Brain pericyte (primary cell): ENCODE measurements around the gene GATAD1.
"Not testable (repeated sequence)": the region's sequence is repeated elsewhere in the genome, so short reads cannot be mapped to it uniquely, and the experiment has no call there.

Source experiments
- DNase-seq: peaks from one replicate; pipeline ENCODE4 v3.0.0-alpha.2; 2012; ENCODE audit warnings: low read depth, low spot score

The GATAD1 gene

DNA sequence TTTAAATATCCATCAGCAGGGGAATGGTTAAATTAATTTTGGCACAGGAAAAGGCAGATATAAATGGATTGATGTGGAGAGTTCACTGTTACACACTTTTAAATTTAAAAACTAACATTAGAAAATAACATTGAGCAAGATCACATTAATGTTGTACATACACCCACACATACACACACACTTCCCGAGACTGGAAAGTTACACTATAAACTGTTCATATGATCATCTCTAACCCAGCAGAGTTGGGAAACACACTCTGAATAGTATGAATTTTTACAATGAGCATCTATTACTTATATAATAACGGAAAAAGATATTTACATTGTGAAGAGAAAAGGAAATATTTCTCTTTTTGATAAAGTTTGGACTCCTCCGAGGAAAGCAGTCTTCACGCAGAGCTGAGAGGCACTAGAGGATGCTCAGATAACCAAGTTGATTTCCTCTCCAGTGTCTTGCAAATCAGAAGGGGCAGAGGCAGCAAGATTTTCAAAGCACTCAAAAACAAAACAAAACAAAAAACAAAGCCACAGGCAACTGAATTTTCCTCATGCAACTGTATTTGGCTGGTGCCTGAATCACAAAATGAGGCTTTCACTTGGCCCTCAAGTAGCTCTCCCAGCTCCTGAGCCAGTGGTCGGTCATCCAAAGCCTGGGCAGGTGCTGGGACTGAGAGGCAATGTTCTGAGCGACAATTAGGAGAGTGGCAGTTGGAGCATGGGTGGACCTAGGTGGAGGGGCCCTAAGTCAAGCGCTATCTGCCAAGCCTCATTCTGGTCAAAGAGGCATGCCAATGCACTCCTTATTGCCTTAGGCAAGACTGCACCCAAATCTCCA lies 10.5 kb upstream of the GATAD1 start:
- no peak for DNase-seq

- no peak for DNase-seq
These were observed 9.3 kb upstream of the GATAD1 start for GRCh38 chr7:92437956-92438491.

DNA sequence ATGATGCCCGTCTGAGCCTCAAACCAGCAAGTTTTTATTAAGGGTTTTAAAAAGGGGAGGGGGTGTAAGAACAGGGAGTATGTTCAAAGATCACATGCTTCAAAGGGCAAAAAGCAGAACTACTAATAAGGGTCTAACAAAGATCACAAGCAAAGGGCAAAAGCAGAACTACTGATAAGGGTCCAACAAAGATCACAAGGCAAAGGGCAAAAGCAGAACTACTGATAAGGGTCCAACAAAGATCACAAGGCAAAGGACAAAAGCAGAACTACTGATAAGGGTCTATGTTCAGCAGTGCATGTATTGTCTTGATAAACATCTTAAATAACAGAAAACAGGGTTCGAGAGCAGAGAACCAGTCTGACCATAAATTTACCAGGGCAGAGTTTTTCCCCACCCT lies 4.6 kb upstream of the GATAD1 start:
- not testable (repeated sequence) for DNase-seq

DNA sequence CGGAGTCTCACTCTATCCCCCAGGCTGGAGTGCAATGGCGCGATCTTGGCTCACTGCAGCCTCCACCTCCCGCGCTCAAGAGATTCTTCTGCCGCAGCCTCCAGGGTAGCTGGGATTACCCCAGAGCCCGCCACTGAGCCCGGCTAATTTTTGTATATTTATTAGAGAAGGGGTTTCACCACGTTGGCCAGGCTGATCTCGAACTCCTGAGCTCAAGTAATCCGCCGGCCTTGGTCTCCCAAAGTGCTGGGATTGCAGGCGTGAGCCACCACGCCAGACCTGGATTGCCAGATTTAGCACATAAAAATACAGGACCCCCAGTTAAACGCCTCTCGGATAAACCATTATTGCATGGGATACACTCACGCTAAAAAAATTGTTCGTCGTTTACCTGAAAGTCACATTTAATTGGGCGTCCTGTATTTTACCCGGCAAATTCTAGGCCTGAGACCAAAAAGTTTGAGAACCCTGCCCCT lies 375 bp upstream of the GATAD1 start:
- no peak for DNase-seq

GRCh38 chr7:92448205-92448747 lies 994 bp downstream of the GATAD1 start:
- DNase-seq, result no peak

DNA sequence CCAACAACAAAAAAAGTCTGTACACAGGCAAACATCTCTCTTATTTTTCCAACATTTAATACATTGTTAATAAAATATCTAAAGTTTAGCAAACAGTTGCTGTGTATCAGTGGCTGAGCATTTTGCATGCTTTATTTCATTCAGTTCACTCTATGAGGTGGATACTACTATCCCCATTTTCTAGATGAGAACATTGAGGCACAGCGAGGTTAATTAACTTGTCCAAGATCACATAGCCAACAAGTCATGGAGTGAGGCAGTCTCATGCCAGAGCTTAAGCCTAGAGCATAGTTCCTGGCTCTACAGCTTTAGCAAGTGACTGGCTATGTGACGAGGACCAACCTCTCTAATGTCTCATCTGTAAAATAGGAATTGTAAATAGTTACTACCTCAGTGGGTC lies 4.4 kb downstream of the GATAD1 start:
- DNase-seq, result no peak

- no peak for DNase-seq
These were observed 9.0 kb downstream of the GATAD1 start for GRCh38 chr7:92456236-92456635.

DNA sequence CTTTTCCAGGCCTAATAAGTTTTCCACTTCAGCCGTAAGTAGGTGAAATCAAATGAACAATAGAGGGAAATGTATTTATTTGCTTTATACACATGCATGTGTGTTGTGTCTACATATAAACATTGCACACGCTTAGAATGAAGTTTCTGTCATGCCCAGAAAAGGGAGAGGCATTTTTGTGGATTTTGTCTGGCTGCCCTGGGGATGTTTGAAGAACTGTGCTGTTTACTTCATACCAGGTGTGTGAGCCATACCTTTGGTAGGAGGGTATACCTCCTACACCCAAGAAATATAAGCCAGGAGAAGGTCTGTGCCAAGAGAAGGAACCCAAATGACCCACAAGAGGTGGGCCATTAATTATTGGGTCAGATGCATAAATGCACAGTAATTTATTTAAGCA lies 12.8 kb downstream of the GATAD1 start:
- no peak for DNase-seq

DNA sequence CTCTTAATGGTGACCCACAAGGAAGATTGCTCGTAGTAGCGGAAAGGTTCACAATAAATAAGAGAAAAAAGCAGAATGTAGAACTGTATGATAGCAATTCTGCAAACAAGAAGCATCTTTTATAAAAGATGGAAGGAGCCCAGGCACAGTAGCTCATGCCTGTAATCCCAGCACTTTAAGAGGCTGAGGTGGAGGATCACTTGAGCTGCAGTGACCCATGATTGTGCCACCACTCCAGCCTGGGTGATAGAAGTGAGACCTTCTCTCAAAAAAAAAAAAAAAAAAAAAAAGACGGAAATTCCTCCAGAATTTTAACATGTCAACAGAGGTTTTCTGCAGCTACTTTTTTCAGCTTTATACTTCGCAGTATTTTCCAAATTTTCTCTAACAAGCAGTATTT lies 13.2 kb downstream of the GATAD1 start:
- DNase-seq, result no peak

GRCh38 chr7:92461027-92462003 lies 14.0 kb downstream of the GATAD1 start:
- peak; percentile 54 for DNase-seq

DNA sequence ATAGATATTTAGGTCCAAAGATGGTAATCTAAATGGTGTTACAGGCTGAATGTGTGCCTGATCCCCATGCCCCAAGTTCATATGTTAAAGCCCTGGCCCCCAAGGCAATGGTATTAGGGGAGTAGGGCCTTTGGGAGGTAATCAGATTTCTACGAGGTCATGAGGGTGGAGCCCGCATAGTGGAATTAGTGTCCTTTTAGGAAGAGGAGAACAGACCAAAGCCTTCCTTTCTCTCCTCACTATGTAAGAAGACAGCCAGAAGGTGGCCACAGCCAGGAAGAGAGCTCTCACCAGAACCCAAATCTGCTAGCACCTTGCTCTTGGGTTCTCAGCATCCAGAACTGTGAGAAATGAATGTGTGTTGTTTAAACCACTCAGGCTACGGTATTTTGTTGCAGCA lies 15.3 kb downstream of the GATAD1 start:
- no peak for DNase-seq

DNA sequence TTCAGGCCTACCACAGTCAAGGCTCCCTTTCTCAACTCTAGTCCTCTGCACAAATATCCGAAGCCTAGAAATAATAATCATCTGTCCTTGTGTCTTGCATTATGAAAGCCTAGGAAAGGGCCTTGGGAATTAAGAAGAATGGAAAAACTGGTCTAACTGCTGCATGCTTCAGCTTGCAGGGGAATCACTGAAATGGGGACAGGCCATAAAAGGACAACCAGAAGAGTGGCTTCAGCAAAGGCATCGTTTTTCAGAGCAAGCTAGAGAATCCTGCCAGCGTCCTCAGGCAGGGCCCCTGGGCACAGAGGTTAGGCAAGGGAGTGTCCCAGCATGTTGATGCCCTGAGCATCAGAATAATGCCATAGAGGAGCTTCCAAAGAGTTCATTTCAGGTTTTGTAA lies 17.2 kb downstream of the GATAD1 start:
- DNase-seq, result no peak

- no peak for DNase-seq
These were observed 19.4 kb downstream of the GATAD1 start for GRCh38 chr7:92466682-92467081.

GRCh38 chr7:92468589-92468988 lies 21.3 kb downstream of the GATAD1 start:
- DNase-seq, result not testable (repeated sequence)

DNA sequence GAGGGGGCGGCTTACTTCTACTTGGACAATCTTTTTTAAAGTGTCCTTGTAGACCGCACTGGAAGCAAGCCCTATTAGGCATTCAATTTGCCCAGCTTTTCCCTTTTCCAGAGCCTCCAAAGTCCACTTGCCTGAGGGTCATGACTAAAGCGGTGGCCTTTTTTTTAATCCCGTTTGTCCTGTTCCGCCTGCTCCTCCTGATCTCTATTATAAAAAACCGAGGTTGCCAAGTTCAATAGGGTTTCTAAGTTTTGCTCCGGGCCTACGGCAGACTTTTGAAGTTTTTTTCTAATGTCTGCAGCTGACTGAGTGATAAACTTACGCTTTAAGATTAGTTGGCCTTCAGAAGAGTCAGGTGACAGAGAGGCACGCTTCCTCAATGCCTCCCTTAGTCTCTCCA lies 26.7 kb downstream of the GATAD1 start:
- not testable (repeated sequence) for DNase-seq

DNA sequence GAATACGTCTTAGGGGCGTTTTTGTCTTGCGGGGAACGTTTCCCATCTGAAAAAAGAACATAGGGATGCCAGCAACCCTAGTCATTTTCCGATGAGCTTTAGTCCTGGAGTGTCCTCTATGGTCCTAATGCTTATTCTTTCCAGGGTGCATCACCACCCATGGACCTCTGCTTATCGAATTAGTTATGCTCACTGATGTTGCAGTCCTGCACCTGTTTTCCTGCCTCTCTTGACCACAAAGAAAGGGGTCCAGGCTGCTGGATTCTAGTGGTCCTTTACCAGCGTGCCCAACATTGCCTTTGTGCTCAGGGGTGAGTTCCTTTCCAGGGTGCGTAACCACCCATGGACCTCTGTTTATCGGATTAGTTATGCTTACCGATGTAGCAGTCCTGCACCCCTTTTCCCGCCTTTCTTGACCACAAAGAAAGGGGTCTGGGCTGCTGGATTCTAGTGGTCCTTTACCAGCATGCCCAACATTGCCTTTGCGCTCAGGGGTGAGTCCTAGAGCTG lies 28.0 kb downstream of the GATAD1 start:
- not testable (repeated sequence) for DNase-seq

DNA sequence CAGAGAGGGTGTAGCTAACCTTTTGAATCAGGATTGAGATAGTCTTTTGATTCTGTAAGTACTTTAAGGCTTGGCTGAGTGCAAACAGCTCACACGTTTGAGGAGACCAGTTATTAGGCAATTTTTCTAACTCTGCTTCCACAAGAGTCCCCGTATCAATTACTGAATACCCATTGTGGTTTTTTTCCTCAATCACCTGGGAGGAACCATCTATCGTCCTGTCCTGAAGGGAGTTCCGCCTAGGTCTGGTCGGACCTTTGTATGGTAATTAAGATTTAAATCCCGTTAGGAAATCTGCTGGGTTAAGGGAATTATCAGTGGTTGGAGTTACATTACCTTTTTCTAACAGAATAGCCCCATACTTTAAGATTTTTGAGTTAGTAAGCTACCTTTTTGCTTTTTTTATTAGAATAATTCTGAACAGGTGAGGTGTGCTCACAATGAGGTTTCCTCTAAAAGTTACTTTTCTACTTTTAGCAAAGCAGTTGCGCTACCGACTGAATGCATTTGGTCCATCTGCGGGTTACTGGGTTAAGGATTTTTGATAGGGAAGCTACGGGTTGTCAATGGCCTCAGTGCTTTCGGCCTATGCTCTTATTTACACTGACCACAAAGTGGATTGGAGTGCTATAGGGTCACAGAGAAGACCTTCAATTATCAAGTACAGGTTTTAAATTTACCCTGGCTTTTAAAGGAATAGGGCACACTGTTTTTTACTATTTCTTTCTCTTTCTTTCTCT lies 28.7 kb downstream of the GATAD1 start:
- DNase-seq, result not testable (repeated sequence)

GRCh38 chr7:92477681-92478080 lies 30.4 kb downstream of the GATAD1 start, which contains the start of gene ERVW-1:
Gene ERVW-1, minus strand, starts transcription at chr7:92477946. Its CDS starts 7,565 bp downstream, at chr7:92470381.
- not testable (repeated sequence) for DNase-seq

DNA sequence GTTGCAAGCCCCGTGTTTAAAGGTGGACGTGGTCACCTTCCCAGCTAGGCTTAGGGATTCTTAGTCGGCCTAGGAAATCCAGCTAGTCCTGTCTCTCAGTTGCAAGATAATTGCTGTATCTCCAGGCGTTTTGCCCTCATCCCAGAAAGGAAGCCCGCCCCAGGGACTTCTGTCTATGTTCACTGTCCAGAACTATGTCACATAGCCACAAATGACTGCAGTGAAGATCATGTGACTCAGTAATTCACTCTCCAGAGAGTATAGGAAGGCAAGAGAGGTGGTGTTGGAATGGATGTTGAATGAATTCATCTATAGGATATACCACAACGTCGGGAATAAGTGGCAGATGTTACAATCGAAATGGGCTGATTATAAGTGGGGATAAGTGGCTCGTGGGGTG lies 30.8 kb downstream of the GATAD1 start:
- no peak for DNase-seq

DNA sequence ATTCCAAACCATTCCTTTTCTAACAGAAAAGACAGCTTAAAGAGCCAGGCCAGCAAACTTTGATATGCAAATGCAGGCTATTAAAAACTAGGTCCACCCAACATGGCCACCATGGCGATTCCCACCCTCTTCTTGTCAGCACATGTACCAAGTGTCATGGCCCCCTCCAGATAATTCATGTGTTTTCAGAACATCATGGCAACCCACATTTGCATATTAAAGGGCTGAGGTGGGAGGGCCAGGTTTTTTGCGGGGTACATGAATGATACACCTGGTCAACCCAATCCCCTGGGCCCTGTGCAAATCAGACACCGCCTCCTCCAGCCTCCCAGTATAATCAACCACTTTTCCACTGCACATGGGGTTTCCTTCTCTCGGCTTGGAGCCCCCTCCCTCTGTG lies 31.4 kb downstream of the GATAD1 start:
- no peak for DNase-seq

GRCh38 chr7:92479146-92479545 lies 31.9 kb downstream of the GATAD1 start:
- not testable (repeated sequence) for DNase-seq
